IMR-90 (cell line): ENCODE measurements around the gene MYH9. TPM values are rescaled to one million over a fixed set of nuclear protein-coding genes. Genes with fewer than 3 reads are reported as not detected.

Experiments used
- ATAC-seq: fragments of 200-7000 bp; cut with Tn5 transposase; 2 replicates; pipeline ENCODE4 v1.9.1; 2020; ENCODE audit warnings: low read depth, mild to moderate bottlenecking, moderate library complexity
- BruUV-seq: library from RNA; stranded (reverse); fragments of 400-500 nt; replicated peaks from 2 replicates; lab custom pipeline; 2021; lab: Mats Ljungman, UMichigan
- CTCF ChIA-PET: fragments of 300-600 bp; formaldehyde crosslinking; extraction: SDS; loops from one replicate; lab custom pipeline; 2021; ENCODE audit warnings: antibody characterized with exemption; lab: Yijun Ruan, JAX
- POLR2A ChIA-PET: fragments of 300-600 bp; sonication (Branson Sonifier 250); formaldehyde crosslinking; loops from one replicate; lab custom pipeline; 2022; ENCODE audit warnings: antibody characterized with exemption; ENCODE audit not compliant: unreplicated experiment; lab: Charles Lee
- DNase-seq: peaks from one replicate; pipeline ENCODE4 v3.0.0; 2013
- H2AFZ ChIP-seq: replicated peaks from 2 replicates; pipeline ENCODE3; 2013; ENCODE audit warnings: low read length, mild to moderate bottlenecking; ENCODE audit not compliant: poor library complexity
- H2AK5ac ChIP-seq: 2 replicates; pipeline ENCODE4 v1.6.1; 2013; ENCODE audit warnings: low read depth, low read length, inconsistent platforms
- H2AK9ac ChIP-seq: replicated peaks from 2 replicates; pipeline ENCODE3; 2013; ENCODE audit warnings: mild to moderate bottlenecking, low read depth, low read length, moderate library complexity; ENCODE audit not compliant: poor library complexity
- H2BK120ac ChIP-seq: 2 replicates; pipeline ENCODE4 v1.6.1; 2013; ENCODE audit warnings: low read depth, low read length, inconsistent platforms
- H2BK15ac ChIP-seq: 3 replicates; pipeline ENCODE4 v1.6.1; 2013; ENCODE audit warnings: low read depth, low read length, inconsistent platforms
- H2BK20ac ChIP-seq: 2 replicates; pipeline ENCODE4 v1.6.1; 2013; ENCODE audit warnings: low read depth, mild to moderate bottlenecking, inconsistent platforms, low read length, moderate library complexity
- H2BK5ac ChIP-seq: 2 replicates; pipeline ENCODE4 v1.6.1; 2013; ENCODE audit warnings: mild to moderate bottlenecking, low read depth, low read length, inconsistent platforms; ENCODE audit not compliant: poor library complexity, severe bottlenecking
- H3K14ac ChIP-seq: replicated peaks from 2 replicates; pipeline ENCODE4 v1.6.1; 2013; ENCODE audit warnings: low read depth, low read length, inconsistent platforms
- H3K18ac ChIP-seq: 2 replicates; pipeline ENCODE4 v1.6.1; 2013; ENCODE audit warnings: low read depth, low read length, control low read depth
- H3K23ac ChIP-seq: 2 replicates; pipeline ENCODE4 v1.6.1; 2013; ENCODE audit warnings: low read depth, low read length, inconsistent platforms
- H3K27ac ChIP-seq: 2 replicates; pipeline ENCODE4 v1.5.1; 2013; ENCODE audit warnings: mild to moderate bottlenecking, control low read depth, low read length; ENCODE audit not compliant: insufficient read depth
- H3K27me3 ChIP-seq: 2 replicates; pipeline ENCODE4 v1.6.1; 2013; ENCODE audit warnings: low read length; ENCODE audit not compliant: control insufficient read depth, insufficient read depth
- H3K36me3 ChIP-seq: 2 replicates; pipeline ENCODE4 v1.6.1; 2013; ENCODE audit warnings: low read length, mixed read lengths; ENCODE audit not compliant: control insufficient read depth, insufficient read depth
- H3K4ac ChIP-seq: 2 replicates; pipeline ENCODE4 v1.6.1; 2013; ENCODE audit warnings: low read depth, low read length, inconsistent platforms
- H3K4me1 ChIP-seq: 2 replicates; pipeline ENCODE4 v1.6.1; 2013; ENCODE audit warnings: low read length, mixed read lengths; ENCODE audit not compliant: control insufficient read depth, insufficient read depth
- H3K4me2 ChIP-seq: 2 replicates; pipeline ENCODE4 v1.6.1; 2013; ENCODE audit warnings: low read depth, mild to moderate bottlenecking, control low read depth, low read length, moderate library complexity
- H3K4me3 ChIP-seq: 2 replicates; pipeline ENCODE4 v1.5.1; 2013; ENCODE audit warnings: low read depth, mild to moderate bottlenecking, control low read depth, low read length, moderate library complexity; ENCODE audit not compliant: insufficient read depth
- H3K56ac ChIP-seq: 2 replicates; pipeline ENCODE4 v1.6.1; 2013; ENCODE audit warnings: low read length, inconsistent platforms; ENCODE audit not compliant: insufficient read depth; ENCODE audit errors: extremely low read depth
- H3K79me1 ChIP-seq, 2 experiments: 2 replicates each; pipeline ENCODE4 v1.6.1; 2013; ENCODE audit warnings: low read length in 2 of 2, inconsistent platforms in 1 of 2, low read depth in 1 of 2
- H3K9ac ChIP-seq: 2 replicates; pipeline ENCODE4 v1.6.1; 2013; ENCODE audit warnings: low read depth, low read length, control low read depth
- H3K9me1 ChIP-seq: 2 replicates; pipeline ENCODE4 v1.6.1; 2013; ENCODE audit warnings: low read length, inconsistent platforms; ENCODE audit not compliant: insufficient read depth
- H3K9me3 ChIP-seq: 2 replicates; pipeline ENCODE4 v1.6.1; 2013; ENCODE audit warnings: low read length; ENCODE audit not compliant: control insufficient read depth, insufficient read depth
- H4K20me1 ChIP-seq: 2 replicates; pipeline ENCODE4 v1.6.1; 2013; ENCODE audit warnings: low read length, inconsistent platforms; ENCODE audit not compliant: insufficient read depth
- H4K5ac ChIP-seq: 2 replicates; pipeline ENCODE4 v1.6.1; 2013; ENCODE audit warnings: mild to moderate bottlenecking, low read depth, low read length, control low read depth
- H4K8ac ChIP-seq, 2 experiments: 2 replicates each; pipeline ENCODE4 v1.6.1; 2013; ENCODE audit warnings: low read depth in 2 of 2, low read length in 2 of 2, control low read depth in 1 of 2, inconsistent platforms in 1 of 2
- H4K91ac ChIP-seq: 2 replicates; pipeline ENCODE4 v1.6.1; 2013; ENCODE audit warnings: low read depth, low read length, inconsistent platforms; ENCODE audit not compliant: insufficient read depth
- BHLHE40 ChIP-seq: fragments of 150-350 bp; IDR thresholded peaks from 2 replicates; pipeline ENCODE4 v1.6.1; 2016; ENCODE audit warnings: mild to moderate bottlenecking, low read depth, low read length
- CEBPB ChIP-seq: IDR thresholded peaks from 2 replicates; pipeline ENCODE4 v1.6.1; 2012; ENCODE audit warnings: low read depth, low read length, improper control_type of control experiment
- CTCF ChIP-seq: conservative IDR thresholded peaks from 2 replicates; pipeline ENCODE4 v1.5.1; 2012; ENCODE audit warnings: mild to moderate bottlenecking, low read depth, low read length, improper control_type of control experiment
- FOS ChIP-seq: fragments of 150-350 bp; IDR thresholded peaks from 2 replicates; pipeline ENCODE4 v1.6.1; 2016; ENCODE audit warnings: low read depth, low read length
- MAFK ChIP-seq: IDR thresholded peaks from 2 replicates; pipeline ENCODE4 v1.6.1; 2012; ENCODE audit warnings: low read depth, low read length, improper control_type of control experiment
- MAZ ChIP-seq: IDR thresholded peaks from 2 replicates; pipeline ENCODE4 v1.6.1; 2012; ENCODE audit warnings: low read depth, mild to moderate bottlenecking, low read length, improper control_type of control experiment, moderate library complexity, borderline replicate concordance
- MXI1 ChIP-seq: IDR thresholded peaks from 2 replicates; pipeline ENCODE4 v1.6.1; 2012; ENCODE audit warnings: low read depth, mild to moderate bottlenecking, low read length, moderate library complexity, borderline replicate concordance
- NFE2L2 ChIP-seq: fragments of 150-350 bp; IDR thresholded peaks from 2 replicates; pipeline ENCODE4 v1.6.1; 2016; ENCODE audit warnings: low read depth, mild to moderate bottlenecking, low read length
- POLR2A ChIP-seq: IDR thresholded peaks from 2 replicates; pipeline ENCODE4 v1.6.1; 2012; ENCODE audit warnings: mild to moderate bottlenecking, low read depth, low read length
- RAD21 ChIP-seq: IDR thresholded peaks from 2 replicates; pipeline ENCODE4 v1.6.1; 2012; ENCODE audit warnings: low read length, improper control_type of control experiment
- RCOR1 ChIP-seq: IDR thresholded peaks from 2 replicates; pipeline ENCODE4 v1.6.1; 2012; ENCODE audit warnings: mild to moderate bottlenecking, low read length, improper control_type of control experiment; ENCODE audit not compliant: insufficient replicate concordance
- RFX5 ChIP-seq: IDR thresholded peaks from 2 replicates; pipeline ENCODE4 v1.8.0; 2012; ENCODE audit warnings: low read depth, mild to moderate bottlenecking, low read length, moderate library complexity
- WGBS, 2 experiments: methylation state at CpG; one replicate each; pipeline versions ENCODE4 v1.1.5 to v1.1.7; 2013; ENCODE audit warnings: missing lambda C conversion rate in 2 of 2; ENCODE audit not compliant: insufficient read length in 1 of 2; ENCODE audit errors: extremely low coverage in 2 of 2; 5-methylcytosine and 5-hydroxymethylcytosine counted together
- dilution Hi-C: fragments of 300-500 bp; cut with HindIII; formaldehyde crosslinking; loops from one replicate; pipeline ENCODE4 v1.14.3; 2018; ENCODE audit warnings: low sequenced_read_pairs; ENCODE audit not compliant: unreplicated experiment
- in situ Hi-C: fragments of 300-500 bp; cut with MboI; formaldehyde crosslinking; loops from 3 replicates; pipeline ENCODE4 v1.14.3; 2019; ENCODE audit warnings: low sequenced_read_pairs, inconsistent platforms, mixed read lengths
- intact Hi-C: fragments of 100-400 bp; cut with micrococcal nuclease; formaldehyde crosslinking; loops from 2 replicates; pipeline ENCODE4 v1.10.0; 2022
- polyA plus RNA-seq, 3 experiments: library from polyadenylated mRNA; depleted of rRNA; stranded (reverse); fragments of >200 nt; gene quantifications; 2 replicates each; pipeline ENCODE4 v1.2.3, GENCODE V29; 2012; ENCODE audit warnings: low replicate concordance in 1 of 3
- total RNA-seq: library from RNA; depleted of rRNA; stranded (reverse); fragments of >200 nt; gene quantifications from 2 replicates; pipeline ENCODE4 v1.2.3, GENCODE V29; 2012
- TF ChIP-seq, protein P1 (sequence below): fragments of 150-350 bp; IDR thresholded peaks from 2 replicates; pipeline ENCODE4 v1.6.1; 2016; ENCODE audit warnings: low read depth, mild to moderate bottlenecking, low read length, moderate library complexity, borderline replicate concordance
- TF ChIP-seq, protein P2 (sequence below): fragments of 150-350 bp; IDR thresholded peaks from 2 replicates; pipeline ENCODE4 v1.6.1; 2017; ENCODE audit warnings: mild to moderate bottlenecking, antibody characterized with exemption, low read length, low read depth

MYH9 gene
- total and polyA plus RNA-seq, 2 of the 4 experiments (the other 2 are of a cell fraction), result 475 to 554 TPM

- ATAC-seq (no peak), DNase-seq (no peak)
- Histone ChIP-seq H2AK5ac (no peak overlapping the region), H2AFZ (no peak overlapping the region), H3K4me2 (no peak overlapping the region), H3K18ac (no peak overlapping the region), H3K79me1 (peaks cover 2 to 3% of the 10 kb centered on the region in 2 experiments; a peak in 3 of 4 replicates), H3K4me1 (peaks cover 4% of the 10 kb centered on the region), H3K23ac (no peak overlapping the region), H3K27ac (no peak overlapping the region), H3K9me1 (no peaks in the 10 kb centered on the region), H3K14ac (no peak overlapping the region), H3K4me3 (no peak overlapping the region), H3K9me3 (no peaks in the 10 kb centered on the region), H4K8ac (no peak overlapping the region), H4K5ac (no peak overlapping the region), H3K36me3 (no peaks in the 10 kb centered on the region), H4K91ac (no peak overlapping the region), H2BK120ac (no peak overlapping the region), H4K20me1 (no peaks in the 10 kb centered on the region), H2AK9ac (no peak overlapping the region), H3K56ac (no peak overlapping the region), H3K9ac (no peak overlapping the region), H2BK15ac (no peak overlapping the region), H3K27me3 (no peaks in the 10 kb centered on the region), H3K4ac (no peak overlapping the region), H2BK5ac (no peak overlapping the region), H2BK20ac (no peak overlapping the region)
- CTCF ChIA-PET, result no interaction called here
- in situ Hi-C loops, result no loop called here
- no TSS peak for BruUV-seq
- WGBS, 2 experiments, result 95% methylated on average over 5 of the region's 8 CpGs; no CpG with 5 or more reads in 1 of the 2 experiments
- TF ChIP-seq RFX5 (no peak), CEBPB (no peak), FOS (no peak), NFE2L2 (no peak), MAZ (no peak), POLR2A (no peak), CTCF (no peak), RCOR1 (no peak), MAFK (no peak), MXI1 (no peak), RAD21 (no peak), BHLHE40 (no peak)
- TF ChIP-seq, protein P1, sequence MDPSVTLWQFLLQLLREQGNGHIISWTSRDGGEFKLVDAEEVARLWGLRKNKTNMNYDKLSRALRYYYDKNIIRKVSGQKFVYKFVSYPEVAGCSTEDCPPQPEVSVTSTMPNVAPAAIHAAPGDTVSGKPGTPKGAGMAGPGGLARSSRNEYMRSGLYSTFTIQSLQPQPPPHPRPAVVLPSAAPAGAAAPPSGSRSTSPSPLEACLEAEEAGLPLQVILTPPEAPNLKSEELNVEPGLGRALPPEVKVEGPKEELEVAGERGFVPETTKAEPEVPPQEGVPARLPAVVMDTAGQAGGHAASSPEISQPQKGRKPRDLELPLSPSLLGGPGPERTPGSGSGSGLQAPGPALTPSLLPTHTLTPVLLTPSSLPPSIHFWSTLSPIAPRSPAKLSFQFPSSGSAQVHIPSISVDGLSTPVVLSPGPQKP, result no peak
- TF ChIP-seq, protein P2, sequence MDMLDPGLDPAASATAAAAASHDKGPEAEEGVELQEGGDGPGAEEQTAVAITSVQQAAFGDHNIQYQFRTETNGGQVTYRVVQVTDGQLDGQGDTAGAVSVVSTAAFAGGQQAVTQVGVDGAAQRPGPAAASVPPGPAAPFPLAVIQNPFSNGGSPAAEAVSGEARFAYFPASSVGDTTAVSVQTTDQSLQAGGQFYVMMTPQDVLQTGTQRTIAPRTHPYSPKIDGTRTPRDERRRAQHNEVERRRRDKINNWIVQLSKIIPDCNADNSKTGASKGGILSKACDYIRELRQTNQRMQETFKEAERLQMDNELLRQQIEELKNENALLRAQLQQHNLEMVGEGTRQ, result no peak
- intact Hi-C loops, result no loop called here
- POLR2A ChIA-PET, result interaction anchor here (0.6 kb wide), 1 partner anchor 19 kb away, joined by 6 read pairs; no protein-coding TSS in a partner anchor
- dilution Hi-C loops, result no loop called here
These were observed 16.7 kb upstream of the MYH9 start for GRCh38 chr22:36404446-36404845.
